ENCODE measurements around the gene SHB.
"Not testable (repeated sequence)": the region's sequence is repeated elsewhere in the genome, so short reads cannot be mapped to it uniquely, and the experiment has no call there.

Gene SHB

GRCh38 chr9:37891042-37891441, 178.0 kb downstream of the SHB start:
- H3K4me1 ChIP-seq (ENCODE audit: insufficient read depth, low read length); H3K27me3 ChIP-seq (ENCODE audit: insufficient read depth, low read length); H3K9ac ChIP-seq (ENCODE audit: low read depth, low read length); H3K27ac ChIP-seq (ENCODE audit: low read length); H3K4me3 ChIP-seq (ENCODE audit: low read length); H3K9me3 ChIP-seq (ENCODE audit: insufficient read depth, low read depth, low read length): not testable (repeated sequence)
- H3K36me3 ChIP-seq (ENCODE audit: insufficient read depth, low read depth, low read length): peaks cover 32% of the 10 kb centered on the region

DNA sequence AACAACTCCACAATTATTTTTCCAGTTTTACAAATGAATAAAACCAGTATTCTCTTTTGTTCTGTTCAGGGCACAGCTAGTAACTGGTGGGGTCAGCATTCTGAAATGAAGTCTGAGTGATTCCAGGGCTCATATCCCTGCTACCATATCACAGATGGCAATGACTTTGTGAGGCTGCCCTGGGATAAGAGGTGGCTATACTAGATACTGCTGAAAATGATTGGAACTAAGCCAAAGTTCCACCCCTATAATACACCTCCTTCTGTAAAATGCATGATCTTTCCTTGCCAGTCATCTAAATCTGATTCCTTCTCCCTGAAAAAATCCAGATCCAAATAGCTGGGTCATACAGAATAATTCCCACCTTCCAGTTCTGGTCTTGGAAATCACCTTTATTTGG, 179.5 kb downstream of the SHB start:
- Histone ChIP-seq H3K4me1 (ENCODE audit: insufficient read depth, low read length) (no peaks in the 10 kb centered on the region), H3K27ac (ENCODE audit: low read length) (no peak overlapping the region), H3K9me3 (ENCODE audit: insufficient read depth, low read depth, low read length) (no peaks in the 10 kb centered on the region)

GRCh38 chr9:37887977-37888583, 180.9 kb downstream of the SHB start:
- H3K4me3 ChIP-seq (ENCODE audit: low read length); H3K4me1 ChIP-seq (ENCODE audit: insufficient read depth, low read length); H3K36me3 ChIP-seq (ENCODE audit: insufficient read depth, low read depth, low read length); H3K9ac ChIP-seq (ENCODE audit: low read depth, low read length); H3K27me3 ChIP-seq (ENCODE audit: insufficient read depth, low read length); H3K9me3 ChIP-seq (ENCODE audit: insufficient read depth, low read depth, low read length); H3K27ac ChIP-seq (ENCODE audit: low read length): not testable (repeated sequence)

More for the DNA sequence above, 179.5 kb downstream of the SHB start:
- Histone ChIP-seq H3K36me3 (ENCODE audit: insufficient read depth, low read depth, low read length) (peaks cover 18% of the 10 kb centered on the region; the same call in 1 of the 2 replicates), H3K4me3 (ENCODE audit: low read length) (no peak overlapping the region), H3K27me3 (ENCODE audit: insufficient read depth, low read length) (no peaks in the 10 kb centered on the region), H3K9ac (ENCODE audit: low read depth, low read length) (no peak overlapping the region)

- Histone ChIP-seq H3K27ac (ENCODE audit: low read length) (no peak overlapping the region), H3K4me1 (ENCODE audit: insufficient read depth, low read length) (no peaks in the 10 kb centered on the region), H3K9me3 (ENCODE audit: insufficient read depth, low read depth, low read length) (peaks cover 15% of the 10 kb centered on the region), H3K36me3 (ENCODE audit: insufficient read depth, low read depth, low read length) (peaks cover 6% of the 10 kb centered on the region; the same call in 1 of the 2 replicates), H3K27me3 (ENCODE audit: insufficient read depth, low read length) (no peaks in the 10 kb centered on the region), H3K4me3 (ENCODE audit: low read length) (no peak overlapping the region), H3K9ac (ENCODE audit: low read depth, low read length) (no peak overlapping the region)
These were observed 188.0 kb downstream of the SHB start for GRCh38 chr9:37880916-37881479.

DNA sequence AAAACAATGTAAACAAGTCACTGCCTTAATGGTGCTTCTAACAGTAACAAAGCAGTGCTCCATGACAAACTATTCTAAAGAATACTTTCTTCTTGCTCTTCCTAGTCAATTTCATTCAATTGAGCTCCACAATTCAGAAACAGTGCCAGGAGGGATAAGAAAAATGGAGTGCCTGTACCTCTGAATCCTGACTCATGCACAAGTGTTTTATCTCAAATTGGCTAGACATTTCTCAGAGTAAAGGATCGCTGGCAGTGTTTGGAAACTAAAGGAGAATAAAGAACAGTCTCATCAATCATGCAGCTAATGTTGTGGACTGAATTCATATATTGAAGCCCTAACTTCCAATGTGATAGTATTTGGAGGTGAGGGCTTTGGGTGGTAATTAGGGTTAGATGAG, 192.7 kb downstream of the SHB start:
- peaks cover 6% of the 10 kb centered on the region; the same call in 1 of the 2 replicates for H3K36me3 ChIP-seq (ENCODE audit: insufficient read depth, low read depth, low read length)
- H3K4me1 ChIP-seq (ENCODE audit: insufficient read depth, low read length): no peaks in the 10 kb centered on the region
- H3K9ac ChIP-seq (ENCODE audit: low read depth, low read length): no peak overlapping the region
- H3K9me3 ChIP-seq (ENCODE audit: insufficient read depth, low read depth, low read length): peaks cover 16% of the 10 kb centered on the region
- H3K27ac ChIP-seq (ENCODE audit: low read length): no peak overlapping the region
- no peaks in the 10 kb centered on the region for H3K27me3 ChIP-seq (ENCODE audit: insufficient read depth, low read length)
- no peak overlapping the region for H3K4me3 ChIP-seq (ENCODE audit: low read length)

- Histone ChIP-seq H3K9me3 (ENCODE audit: insufficient read depth, low read depth, low read length) (peaks cover 16% of the 10 kb centered on the region), H3K27me3 (ENCODE audit: insufficient read depth, low read length) (no peaks in the 10 kb centered on the region)
These were observed 195.1 kb downstream of the SHB start for GRCh38 chr9:37873955-37874354.

DNA sequence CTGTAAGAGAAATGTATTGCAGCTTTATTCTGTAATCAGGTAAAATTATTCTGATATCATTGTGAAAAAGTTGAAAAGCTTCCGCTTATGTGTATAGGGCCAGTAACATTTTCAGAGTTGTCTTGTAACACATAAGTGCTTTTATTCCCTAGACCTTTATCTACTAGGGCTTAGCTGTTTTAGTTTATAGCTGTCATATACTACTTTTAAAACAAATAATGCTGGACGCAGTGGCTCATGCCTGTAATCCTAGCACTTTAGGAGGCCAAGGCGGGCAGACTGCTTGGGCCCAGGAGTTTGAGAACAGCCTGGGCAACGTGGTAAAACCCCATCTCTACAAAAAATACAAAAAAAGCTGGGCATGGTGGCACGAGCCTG, 198.2 kb downstream of the SHB start:
- H3K4me3 ChIP-seq (ENCODE audit: low read length): no peak overlapping the region
- no peaks in the 10 kb centered on the region for H3K9me3 ChIP-seq (ENCODE audit: insufficient read depth, low read depth, low read length)
- no peak overlapping the region for H3K27ac ChIP-seq (ENCODE audit: low read length)
- no peaks in the 10 kb centered on the region for H3K4me1 ChIP-seq (ENCODE audit: insufficient read depth, low read length)
- H3K27me3 ChIP-seq (ENCODE audit: insufficient read depth, low read length): no peaks in the 10 kb centered on the region
- no peaks in the 10 kb centered on the region for H3K36me3 ChIP-seq (ENCODE audit: insufficient read depth, low read depth, low read length)
- no peak overlapping the region for H3K9ac ChIP-seq (ENCODE audit: low read depth, low read length)

More at GRCh38 chr9:37873955-37874354, 195.1 kb downstream of the SHB start:
- no peak overlapping the region for H3K4me3 ChIP-seq (ENCODE audit: low read length)
- H3K27ac ChIP-seq (ENCODE audit: low read length): no peak overlapping the region
- H3K36me3 ChIP-seq (ENCODE audit: insufficient read depth, low read depth, low read length): peaks cover 6% of the 10 kb centered on the region; the same call in 1 of the 2 replicates
- no peak overlapping the region for H3K9ac ChIP-seq (ENCODE audit: low read depth, low read length)
- H3K4me1 ChIP-seq (ENCODE audit: insufficient read depth, low read length): no peaks in the 10 kb centered on the region

GRCh38 chr9:37870081-37870798, 198.8 kb downstream of the SHB start:
- H3K27ac ChIP-seq (ENCODE audit: low read length): no peak overlapping the region
- no peak overlapping the region for H3K9ac ChIP-seq (ENCODE audit: low read depth, low read length)
- H3K36me3 ChIP-seq (ENCODE audit: insufficient read depth, low read depth, low read length): no peaks in the 10 kb centered on the region
- H3K4me1 ChIP-seq (ENCODE audit: insufficient read depth, low read length): no peaks in the 10 kb centered on the region
- no peak overlapping the region for H3K4me3 ChIP-seq (ENCODE audit: low read length)
- no peaks in the 10 kb centered on the region for H3K27me3 ChIP-seq (ENCODE audit: insufficient read depth, low read length)
- H3K9me3 ChIP-seq (ENCODE audit: insufficient read depth, low read depth, low read length): no peaks in the 10 kb centered on the region

Data from iPS-20b (cell line).